ENCODE data around the gene ATXN10.

The ATXN10 gene

DNA sequence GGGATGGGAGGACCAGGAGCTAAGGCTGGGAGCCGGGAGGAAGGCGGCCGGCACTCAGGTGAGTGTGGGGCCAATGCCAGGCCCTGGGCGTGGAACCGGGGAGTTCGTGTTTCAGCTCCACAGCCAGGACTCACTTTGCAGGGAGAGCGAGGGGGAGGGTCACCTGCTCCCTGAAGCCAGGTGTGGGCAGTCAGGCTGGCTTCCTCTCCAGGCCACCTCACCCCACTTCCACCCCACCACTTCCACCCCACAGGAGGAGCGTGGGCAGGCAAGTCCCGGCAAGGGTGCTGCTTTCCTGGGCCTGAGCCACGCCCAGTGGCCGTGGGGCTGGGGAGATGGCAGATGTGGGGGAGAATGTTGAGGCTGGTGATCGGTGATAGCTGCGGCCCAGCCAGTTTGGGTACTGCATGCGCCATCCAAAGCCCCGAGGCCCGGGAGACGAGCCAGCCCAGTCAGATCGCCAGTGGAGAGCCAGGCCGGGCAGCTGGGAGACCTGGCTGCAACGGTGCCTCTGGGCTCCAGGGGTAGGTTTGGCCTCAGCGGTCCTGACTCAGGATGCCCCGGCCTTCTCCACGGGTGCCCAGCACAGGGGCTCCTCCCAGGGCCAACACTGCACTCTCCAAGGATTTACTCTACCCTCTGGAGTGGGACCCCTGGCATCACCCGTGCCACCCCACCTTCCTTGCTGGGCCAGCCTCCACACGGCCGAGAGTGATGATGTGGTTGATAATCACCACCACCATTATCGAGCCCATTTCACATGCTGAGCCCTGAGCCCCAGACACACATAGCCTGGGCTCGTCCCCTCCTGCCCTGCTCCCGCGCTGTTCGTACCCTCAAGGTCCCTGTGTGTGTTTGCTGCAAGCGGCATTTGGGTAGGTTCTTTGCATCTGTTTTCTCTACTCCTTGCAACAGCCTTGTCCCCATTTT is 211.5 kb downstream of the ATXN10 start:
- no peak for DNase-seq

DNA sequence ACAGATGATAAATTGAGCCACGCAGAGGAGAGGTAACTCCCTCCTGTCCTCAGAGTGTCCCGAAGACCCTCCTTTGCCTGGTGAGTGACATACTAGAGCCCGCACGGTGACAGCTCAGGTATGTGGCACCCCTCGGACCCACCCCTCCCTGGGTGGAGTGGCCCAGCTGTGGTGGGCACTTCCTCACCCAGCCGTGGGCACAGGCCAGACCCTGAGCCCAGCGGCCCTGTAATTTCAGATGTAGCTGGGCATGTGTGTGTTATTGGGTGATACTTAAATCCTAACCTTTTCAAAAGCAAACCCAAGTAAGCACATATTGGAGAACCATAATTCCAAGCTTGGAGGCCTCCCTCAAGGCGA is 212.2 kb downstream of the ATXN10 start:
- DNase-seq: no peak

DNA sequence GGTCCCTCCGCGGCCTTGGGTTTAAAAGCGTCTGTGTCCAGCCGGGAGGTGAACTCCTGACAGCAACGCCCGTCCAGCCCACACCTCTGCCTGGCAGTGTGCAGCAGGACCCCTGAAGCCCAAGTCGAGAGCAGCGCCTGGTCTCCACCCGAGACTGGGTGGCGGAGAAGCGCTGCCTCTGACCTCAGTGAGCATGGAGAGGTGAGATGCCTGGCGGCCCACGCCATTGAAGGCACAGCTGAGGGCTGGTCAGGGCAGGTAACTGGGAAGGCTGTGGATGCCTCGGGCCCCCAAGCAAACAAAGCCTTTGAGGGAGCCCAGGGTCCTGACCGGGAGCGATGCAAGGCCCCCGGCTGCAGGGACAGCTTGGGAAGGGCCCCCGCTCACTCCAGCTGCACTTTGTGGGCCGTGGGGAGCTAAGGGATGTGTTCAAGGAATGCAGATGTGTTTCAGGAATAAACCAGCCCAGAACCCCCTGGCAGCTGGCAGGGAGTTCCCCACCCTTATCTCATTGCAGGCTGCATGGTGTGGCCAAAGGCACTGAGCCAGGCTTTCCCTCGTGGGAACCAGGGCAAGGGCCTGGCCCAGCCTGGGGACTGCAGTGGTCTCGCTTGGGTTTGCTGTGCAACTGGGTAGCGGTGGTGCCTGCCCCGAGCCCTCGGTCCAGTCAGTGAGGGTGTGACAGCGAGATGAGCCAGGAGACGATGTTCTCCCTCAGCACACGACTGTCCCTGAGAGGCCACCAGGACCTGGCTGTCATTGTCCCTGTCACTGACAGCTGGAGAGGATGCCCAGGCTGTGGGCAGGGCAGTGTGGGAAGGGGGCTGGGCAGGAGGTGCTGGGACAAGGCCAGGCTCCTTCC is 212.8 kb downstream of the ATXN10 start:
- no peak for DNase-seq

DNA sequence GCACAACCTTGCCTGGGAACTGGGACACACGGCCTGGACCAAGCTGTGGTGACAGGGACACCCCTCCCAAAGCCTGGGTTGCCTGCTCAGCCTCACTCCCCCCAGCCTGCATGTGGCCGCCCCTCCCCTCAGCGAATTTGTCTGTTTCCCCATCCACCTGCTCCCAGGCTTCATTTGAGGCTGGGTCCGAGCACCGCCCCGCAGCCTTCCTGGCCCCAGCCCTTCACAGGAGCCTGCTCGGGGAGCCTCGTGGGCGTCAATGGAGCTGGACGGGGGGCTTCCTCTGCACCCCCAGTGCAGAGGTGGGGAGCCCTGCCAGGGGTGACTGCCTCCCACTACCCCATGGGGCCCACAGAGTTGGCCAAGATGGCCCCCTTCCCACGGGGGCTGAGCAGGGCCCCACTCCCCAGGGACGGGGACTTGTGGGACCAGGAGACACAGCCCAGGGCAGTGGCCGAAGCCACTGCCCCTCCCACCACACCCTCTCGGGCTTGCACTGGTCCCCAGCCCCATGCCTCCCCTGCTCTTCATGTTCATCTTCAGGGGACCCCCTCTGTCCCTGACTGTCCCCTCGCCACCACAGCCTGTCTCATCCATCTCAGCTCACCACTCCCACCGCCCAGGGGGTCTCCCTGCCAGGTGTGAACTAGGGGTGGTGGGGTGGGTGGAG is 213.7 kb downstream of the ATXN10 start:
- DNase-seq: no peak

DNA sequence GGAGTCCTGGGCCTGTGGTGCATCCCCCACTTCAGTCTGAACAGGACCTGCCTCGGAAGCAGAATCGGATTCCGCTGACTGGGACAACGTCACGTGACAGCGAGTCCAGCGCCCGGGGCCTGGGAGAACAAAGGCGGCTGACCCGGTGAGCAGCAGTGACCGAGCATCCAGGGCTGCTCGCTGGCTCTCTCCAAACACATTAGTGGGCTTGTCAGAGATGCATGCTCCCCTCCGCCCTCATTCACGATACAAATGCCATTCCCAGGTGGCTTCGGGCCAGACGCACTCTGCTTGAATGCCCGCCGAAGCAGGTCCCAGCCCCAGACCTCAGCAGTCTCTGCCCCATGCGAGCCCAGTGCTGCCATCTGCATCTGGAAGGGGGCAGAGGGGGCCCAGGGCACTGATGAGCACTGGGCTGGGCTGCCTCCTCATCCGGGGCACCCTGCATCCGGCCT is 214.3 kb downstream of the ATXN10 start:
- no peak for DNase-seq

DNA sequence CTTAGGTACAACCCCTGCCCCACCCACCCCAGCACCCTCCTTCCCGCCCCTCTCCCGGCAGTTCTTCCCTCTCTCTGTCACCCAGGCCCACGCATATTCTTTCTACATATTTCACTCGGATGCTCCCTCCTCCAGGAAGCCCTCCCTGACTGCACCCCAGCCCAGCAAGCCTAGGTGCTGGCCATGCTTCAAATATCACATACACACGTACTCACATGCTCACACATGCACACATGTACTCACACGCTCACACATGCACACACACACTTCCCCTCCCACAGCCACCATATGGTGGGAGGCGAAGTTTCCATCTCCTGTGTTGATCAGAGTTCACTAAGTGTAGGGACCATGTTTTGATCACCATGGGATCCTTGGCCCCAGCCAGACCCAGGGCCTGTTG is 214.9 kb downstream of the ATXN10 start:
- DNase-seq: no peak

DNA sequence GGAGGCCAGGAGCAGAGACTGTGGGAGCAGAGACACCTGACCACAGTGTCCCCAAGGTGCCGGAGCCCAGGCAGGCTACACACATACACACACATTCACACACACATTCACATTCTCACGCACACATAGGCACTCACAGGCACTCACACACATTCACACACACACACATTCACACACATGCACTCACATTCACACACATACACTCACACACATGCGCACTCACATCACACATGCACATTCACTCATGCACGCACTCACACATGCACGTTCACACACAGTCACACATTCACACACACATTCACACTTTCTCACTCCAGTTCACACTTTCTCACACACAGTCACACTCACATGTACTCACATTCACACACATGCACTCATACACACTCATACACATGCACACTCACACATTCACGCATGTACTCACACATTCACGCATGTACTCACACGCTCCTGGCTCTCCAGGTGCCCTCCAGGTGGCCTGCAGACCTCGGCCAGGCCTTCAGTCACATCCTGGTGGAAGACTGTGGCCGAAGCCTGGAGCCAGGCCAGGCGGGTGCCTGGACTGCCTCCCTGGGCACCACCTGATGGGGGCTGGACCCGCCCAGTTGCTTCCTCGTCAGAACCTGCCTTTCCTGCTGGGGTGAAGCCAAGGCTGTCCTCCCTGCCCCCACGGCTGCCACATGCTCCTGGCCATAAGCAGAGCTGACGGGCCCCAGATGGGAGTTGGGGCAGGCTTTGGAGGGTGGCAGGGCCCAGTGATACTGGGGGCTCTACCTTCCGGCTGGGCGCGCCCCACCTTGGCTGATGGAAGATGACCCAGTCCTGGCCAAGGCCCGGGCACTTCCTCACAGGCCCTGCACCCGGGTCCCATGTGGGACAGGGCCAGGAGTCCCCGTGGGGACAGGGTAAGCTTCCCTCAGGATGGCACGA is 215.8 kb downstream of the ATXN10 start:
- DNase-seq: no peak

DNA sequence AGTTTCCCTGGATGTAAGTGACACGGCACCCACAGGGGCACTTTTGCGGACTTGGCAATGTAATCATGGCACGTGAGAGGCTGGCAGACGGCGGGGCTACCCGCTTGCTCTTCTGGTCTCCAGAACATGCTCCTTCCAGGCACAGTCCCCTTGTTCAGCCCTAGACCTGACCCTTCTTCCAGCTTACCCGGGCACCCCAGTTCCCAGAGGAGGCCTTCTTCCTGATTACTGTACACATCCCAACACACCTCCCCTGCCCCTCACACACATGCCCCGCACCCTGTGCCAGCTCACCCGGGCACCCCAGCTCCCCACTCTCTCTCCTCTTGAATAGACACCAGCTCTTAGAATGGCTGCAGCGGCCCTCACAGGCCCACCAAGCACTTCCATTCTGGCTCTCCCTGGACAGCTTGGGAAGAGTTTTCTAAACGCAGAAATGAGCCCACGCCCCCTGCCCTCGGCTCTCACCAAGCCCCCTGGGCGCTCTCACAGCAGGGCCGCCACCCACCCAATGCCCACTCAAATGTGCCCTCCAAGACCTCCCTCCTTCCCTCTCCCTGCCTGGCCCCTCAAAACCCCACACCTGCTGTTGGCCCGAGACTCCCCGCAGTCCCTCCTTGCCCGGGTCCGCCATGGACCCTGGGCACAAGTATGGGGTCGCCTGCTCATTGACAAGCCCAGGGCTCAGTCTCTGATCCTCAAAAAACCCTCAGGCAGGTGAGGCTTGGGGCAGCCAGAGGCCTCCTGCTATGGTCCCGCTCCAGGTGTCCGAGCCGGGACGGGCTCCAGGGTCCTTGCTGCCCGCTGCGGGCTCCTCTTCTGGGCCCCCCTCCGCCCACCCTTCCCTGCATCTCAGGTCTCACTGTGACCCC is 216.8 kb downstream of the ATXN10 start:
- DNase-seq: no peak

DNA sequence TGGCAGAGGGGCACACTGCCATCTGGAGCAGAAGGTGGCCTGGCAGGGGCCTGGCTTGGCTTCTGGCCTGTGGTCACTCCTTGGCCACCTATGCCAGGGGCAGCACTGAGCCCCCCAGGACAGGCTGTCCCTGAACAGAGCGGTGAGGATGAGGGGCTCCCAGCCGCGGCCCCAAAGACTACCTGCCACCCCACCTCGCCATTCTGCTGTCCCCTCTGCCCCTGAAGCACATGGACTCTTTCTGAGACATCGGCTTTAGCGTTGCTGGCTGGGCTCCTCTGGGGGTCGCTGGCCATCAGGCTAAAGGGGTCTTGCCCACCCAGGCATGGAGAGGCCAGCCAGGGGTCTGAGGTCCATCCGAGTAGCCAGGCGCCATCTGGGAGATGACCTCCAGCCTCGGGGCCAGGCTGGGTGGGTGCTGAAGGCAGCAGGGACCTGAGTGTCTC is 217.5 kb downstream of the ATXN10 start:
- no peak for DNase-seq

DNA sequence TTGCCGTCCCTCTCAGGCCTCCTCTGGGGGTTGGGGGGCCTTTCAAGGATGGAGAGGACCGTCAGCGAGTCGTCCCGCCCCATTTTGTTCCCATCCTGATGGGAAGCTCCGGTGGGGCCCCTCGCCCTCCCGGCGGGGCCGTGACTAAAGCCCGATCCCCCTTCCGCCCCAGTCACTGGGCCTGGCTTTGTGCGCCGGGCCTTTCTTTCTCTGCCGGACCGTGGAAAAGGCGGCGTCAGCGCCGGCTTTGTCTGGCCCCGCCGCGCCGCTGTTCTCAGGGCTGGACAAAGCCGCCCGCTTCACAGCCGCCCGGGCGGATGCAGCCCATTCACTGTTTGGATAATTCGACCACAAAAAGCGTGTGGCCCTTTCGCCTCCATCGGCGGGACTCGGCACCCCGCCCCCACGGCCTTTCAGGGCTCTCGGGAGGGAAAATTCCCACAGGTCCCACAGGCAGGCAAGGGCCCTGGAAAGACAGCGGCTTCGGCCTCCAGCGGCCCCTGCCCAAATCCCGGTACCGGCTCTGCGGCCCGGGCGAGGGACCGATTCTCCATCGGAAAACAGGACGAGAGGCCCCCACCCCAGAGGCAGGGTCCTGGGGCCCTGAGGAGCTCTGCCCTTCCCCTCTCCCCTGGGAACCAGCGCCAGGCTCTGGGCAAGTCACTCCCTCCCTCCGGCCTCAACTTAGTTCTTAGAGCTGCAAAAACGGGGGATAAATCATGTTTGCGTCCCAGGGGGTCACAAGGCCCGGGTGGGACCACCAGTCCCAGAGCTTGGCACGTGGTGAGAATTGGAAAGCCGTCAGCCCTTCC is 218.1 kb downstream of the ATXN10 start:
- DNase-seq: no peak

DNA sequence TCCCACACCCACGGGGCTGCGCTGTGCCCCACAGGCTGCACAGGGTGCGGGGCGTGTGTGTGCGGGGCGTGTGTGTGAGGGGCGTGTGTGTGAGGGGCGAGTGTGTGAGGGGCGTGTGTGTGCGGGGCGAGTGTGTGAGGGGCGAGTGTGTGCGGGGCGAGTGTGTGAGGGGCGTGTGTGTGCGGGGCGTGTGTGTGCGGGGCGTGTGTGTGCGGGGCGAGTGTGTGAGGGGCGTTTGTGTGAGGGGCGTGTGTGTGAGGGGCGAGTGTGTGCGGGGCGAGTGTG is 218.7 kb downstream of the ATXN10 start:
- DNase-seq: no peak

DNA sequence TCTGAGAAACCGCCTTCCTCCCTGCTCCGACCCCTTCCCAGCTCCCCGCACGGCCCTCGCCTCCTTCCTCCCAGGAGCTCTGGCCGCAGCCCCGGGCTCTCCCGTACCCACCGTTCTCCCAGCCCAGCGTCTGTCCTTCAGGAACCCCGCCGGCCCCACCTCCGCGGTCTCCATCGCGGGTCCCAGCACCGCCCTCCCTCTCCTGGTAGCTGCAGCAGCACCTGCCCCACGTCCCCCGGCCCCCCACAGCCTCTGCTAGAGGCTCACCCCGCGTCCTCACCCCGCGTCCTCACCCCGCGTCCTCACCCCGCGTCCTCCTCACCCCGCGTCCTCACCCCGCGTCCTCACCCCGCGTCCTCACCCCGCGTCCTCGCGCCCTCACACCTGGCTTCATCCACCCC is 219.4 kb downstream of the ATXN10 start:
- DNase-seq: no peak

DNA sequence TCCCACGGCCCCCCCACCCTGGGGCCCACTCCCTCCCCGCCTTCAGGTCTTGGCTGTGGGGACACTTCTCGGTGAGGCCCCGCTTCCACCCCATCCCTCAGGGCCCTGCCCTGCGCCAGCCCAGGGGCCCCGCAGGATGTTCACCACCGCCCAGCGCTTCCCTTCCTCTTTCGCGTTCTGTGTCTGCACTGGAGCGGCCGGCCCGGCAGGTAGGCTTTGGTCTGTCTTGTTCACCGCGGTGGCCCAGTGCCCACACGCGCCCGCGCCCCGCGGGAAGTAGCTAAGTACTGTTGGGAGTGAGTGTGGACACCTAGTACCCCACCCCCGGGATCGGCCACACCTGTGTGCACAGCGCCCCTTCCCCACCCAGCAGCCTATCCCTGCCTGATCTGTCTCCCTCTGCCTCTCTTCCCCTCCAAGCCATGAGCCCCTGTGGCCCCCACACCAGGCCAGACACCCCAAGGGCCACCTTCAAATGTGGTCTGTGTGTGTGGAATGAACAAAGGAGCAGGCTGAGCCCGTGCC is 219.9 kb downstream of the ATXN10 start:
- DNase-seq: no peak

DNA sequence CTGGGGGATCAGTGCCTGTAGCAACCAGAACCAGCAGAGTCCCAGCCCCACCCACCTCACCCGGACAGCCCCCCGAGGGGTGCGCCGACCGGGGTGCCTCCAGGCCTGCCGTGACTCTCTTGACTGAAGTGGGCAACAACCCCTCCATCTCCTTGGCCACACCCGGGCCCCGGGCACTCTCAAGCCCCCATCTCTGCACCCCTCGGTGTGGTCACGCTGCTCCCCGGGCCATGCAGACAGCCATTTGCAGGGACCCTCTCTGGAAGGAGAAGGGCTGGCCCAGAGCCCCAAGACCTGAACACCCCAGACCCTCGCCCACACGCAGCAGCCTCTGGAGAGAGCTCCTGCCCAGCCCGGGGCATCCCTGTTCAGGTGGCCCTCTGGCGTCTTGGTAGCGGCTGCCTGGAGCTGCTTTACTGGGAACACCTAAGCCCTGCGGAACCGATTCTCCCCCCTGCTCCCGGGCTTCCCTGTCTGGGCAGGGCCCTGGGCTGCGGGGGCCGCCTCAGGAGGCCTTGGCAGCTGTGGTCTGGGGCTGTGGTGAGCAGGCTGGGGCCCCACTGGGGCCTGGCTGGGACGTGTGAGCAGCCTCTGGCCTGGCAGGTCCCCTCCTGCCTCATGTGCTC is 220.5 kb downstream of the ATXN10 start:
- DNase-seq: no peak

DNA sequence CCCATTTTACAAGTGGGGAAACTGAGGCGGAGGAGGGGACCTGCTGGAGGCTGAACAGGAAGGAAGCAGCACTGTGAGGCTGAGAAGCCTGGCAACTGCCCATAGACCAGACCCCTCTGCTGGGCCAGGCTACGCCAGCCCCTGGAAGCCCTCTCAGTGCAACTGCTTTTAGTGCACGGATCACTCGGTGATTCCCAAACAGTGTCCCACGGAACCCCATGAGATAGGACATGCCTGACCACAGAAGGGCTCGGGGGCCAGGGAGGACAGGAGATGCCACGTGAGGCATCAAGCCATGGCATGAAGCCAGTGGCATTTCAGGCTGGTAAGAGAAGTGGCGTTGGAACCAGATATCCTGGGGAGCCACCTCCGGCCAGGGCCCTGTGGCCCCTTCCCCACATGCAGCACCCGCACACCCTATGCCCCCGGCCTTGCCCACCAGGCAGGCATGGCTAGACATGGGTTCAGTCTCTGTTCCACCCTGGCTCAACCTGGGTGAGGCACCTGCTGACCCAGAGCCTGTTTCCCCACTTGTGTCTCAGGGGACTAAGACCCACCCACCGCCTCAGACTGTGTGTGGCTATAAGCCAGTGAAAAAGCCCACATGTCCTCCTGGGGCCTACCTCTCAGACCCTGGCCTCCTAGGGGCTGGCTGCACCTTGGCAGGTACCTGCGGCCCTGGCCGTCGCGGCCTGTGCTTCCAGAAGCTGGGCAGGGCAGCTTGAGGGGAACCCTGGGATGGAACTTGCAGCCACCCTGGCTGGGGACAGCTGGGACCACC is 221.2 kb downstream of the ATXN10 start:
- DNase-seq: no peak

DNA sequence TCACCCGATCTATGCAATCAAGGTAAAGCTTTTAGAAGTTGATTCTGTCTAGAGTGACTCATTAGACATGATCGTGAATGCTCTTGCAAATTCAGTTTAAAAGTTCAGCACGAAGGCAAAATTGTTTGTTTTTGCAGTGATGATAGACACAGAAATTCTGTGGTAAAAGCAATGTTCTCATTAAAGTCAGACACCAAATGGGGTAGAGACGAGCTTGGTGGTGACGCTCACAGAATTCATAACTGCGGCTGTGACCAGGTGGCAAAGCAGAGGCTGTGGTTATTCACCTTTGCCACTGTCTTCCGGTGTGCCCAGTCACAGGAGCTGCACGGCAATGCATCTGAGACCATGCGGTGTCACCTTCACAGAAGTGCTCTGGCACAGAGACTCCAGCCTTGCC is 221.9 kb downstream of the ATXN10 start:
- no peak for DNase-seq
